K562 (cell line): ENCODE data around the gene TMEM245. TPM values are rescaled to one million over a fixed set of nuclear protein-coding genes. Genes with fewer than 3 reads are reported as not detected.

Experiments used
- CREM ChIP-seq: IDR thresholded peaks from 2 replicates; pipeline ENCODE4 v1.6.1; 2014; ENCODE audit warnings: antibody characterized with exemption, low read depth
- E2F5 ChIP-seq: sonication (generic); formaldehyde crosslinking; IDR thresholded peaks from 2 replicates; pipeline ENCODE4 v1.8.0; 2022; ENCODE audit warnings: mild to moderate bottlenecking, missing genetic modification reagents
- ELF2 ChIP-seq: fragments of 250-450 bp; sonication (Bioruptor Pico); IDR thresholded peaks from 2 replicates; pipeline ENCODE4 v1.5.0; 2021; ENCODE audit warnings: mild to moderate bottlenecking
- EP400 ChIP-seq: fragments of 450-650 bp; IDR thresholded peaks from 2 replicates; pipeline ENCODE4 v1.6.1; 2017; ENCODE audit warnings: antibody characterized with exemption, mild to moderate bottlenecking, moderate library complexity
- ESRRA ChIP-seq: fragments of 450-650 bp; IDR thresholded peaks from 2 replicates; pipeline ENCODE4 v1.6.1; 2014; ENCODE audit warnings: low read depth, mild to moderate bottlenecking, moderate library complexity, borderline replicate concordance
- FOSL1 ChIP-seq: fragments of 200-800 bp; sonication (Bioruptor generic); conservative IDR thresholded peaks from 2 replicates; pipeline ENCODE4 v1.6.1; 2016; ENCODE audit warnings: missing genetic modification characterization, missing compliant biosample characterization
- GABPA ChIP-seq: fragments of 200-800 bp; sonication (Bioruptor generic); conservative IDR thresholded peaks from 2 replicates; pipeline ENCODE4 v1.6.1; 2016; ENCODE audit warnings: low read depth, missing genetic modification characterization, missing compliant biosample characterization
- KDM4B ChIP-seq, 2 experiments: fragments of 450-650 bp in 1 of 2; sonication (generic) in 1 of 2; IDR thresholded peaks; 2 replicates each; pipeline ENCODE4 v1.6.1; 2016 to 2017; ENCODE audit warnings: borderline replicate concordance in 2 of 2, antibody characterized with exemption in 1 of 2, low read depth in 1 of 2, mild to moderate bottlenecking in 1 of 2
- MAFF ChIP-seq: IDR thresholded peaks from 2 replicates; pipeline ENCODE4 v1.6.1; 2012; ENCODE audit warnings: low read length, improper control_type of control experiment
- MCM3 ChIP-seq: fragments of 450-650 bp; IDR thresholded peaks from 2 replicates; pipeline ENCODE4 v1.6.1; 2016
- MITF ChIP-seq: IDR thresholded peaks from 2 replicates; pipeline ENCODE4 v1.6.1; 2014; ENCODE audit warnings: antibody characterized with exemption
- MXD1 ChIP-seq: fragments of 250-450 bp; sonication (Bioruptor Pico); IDR thresholded peaks from 2 replicates; pipeline ENCODE4 v1.8.0; 2021; ENCODE audit warnings: borderline replicate concordance, mild to moderate bottlenecking, moderate library complexity; ENCODE audit not compliant: poor library complexity, severe bottlenecking
- NFE2L1 ChIP-seq: fragments of 450-650 bp; IDR thresholded peaks from 2 replicates; pipeline ENCODE4 v1.6.1; 2016; ENCODE audit warnings: missing genetic modification characterization, low read depth, mild to moderate bottlenecking, missing compliant biosample characterization, moderate library complexity, borderline replicate concordance
- PATZ1 ChIP-seq: fragments of 250-450 bp; sonication (Bioruptor Pico); IDR thresholded peaks from 2 replicates; pipeline ENCODE4 v1.5.0; 2020; ENCODE audit warnings: mild to moderate bottlenecking, borderline replicate concordance
- RAD21 ChIP-seq, 2 experiments: fragments of 250-450 bp in 1 of 2; fragments of 450-650 bp in 1 of 2; sonication (Bioruptor Pico) in 1 of 2; formaldehyde crosslinking in 1 of 2; IDR thresholded peaks in 1 of 2; conservative IDR thresholded peaks in 1 of 2; 2 replicates each; pipeline versions ENCODE4 v1.4.0 to v1.8.0; 2020 to 2022; ENCODE audit warnings: mild to moderate bottlenecking in 2 of 2, moderate library complexity in 1 of 2
- TBL1XR1 ChIP-seq, 2 experiments: IDR thresholded peaks; 2 replicates each; pipeline ENCODE4 v1.6.1; 2012; ENCODE audit warnings: improper control_type of control experiment in 2 of 2, low read length in 2 of 2, mild to moderate bottlenecking in 1 of 2
- YY1 ChIP-seq, 3 experiments: IDR thresholded peaks; 2 replicates each; pipeline ENCODE4 v1.6.1; 2011; ENCODE audit warnings: low read length in 2 of 3, mild to moderate bottlenecking in 2 of 3, moderate library complexity in 2 of 3, borderline replicate concordance in 1 of 3, control low read depth in 1 of 3, low read depth in 1 of 3; ENCODE audit not compliant: insufficient read depth in 3 of 3, insufficient replicate concordance in 2 of 3, control insufficient read depth in 1 of 3, insufficient read length in 1 of 3; ENCODE audit errors: extremely low read depth in 1 of 3
- ZNF175 ChIP-seq: fragments of 200-800 bp; sonication (Bioruptor generic); IDR thresholded peaks from 2 replicates; pipeline ENCODE4 v1.6.1; 2016; ENCODE audit warnings: low read depth, mild to moderate bottlenecking, missing genetic modification characterization, missing compliant biosample characterization
- ZNF398 ChIP-seq: fragments of 250-450 bp; sonication (Bioruptor Pico); IDR thresholded peaks from 2 replicates; pipeline ENCODE4 v1.8.0; 2021; ENCODE audit warnings: moderate library complexity, mild to moderate bottlenecking, inconsistent platforms
- polyA plus RNA-seq, 8 experiments: library from polyadenylated mRNA; depleted of rRNA in 4 of 8; stranded (reverse) in 5 of 8; unstranded in 3 of 8; fragments of >200 nt; fragmentation: Nextera tagmentation in 2 of 8; fragmentation: Illumina TruSeq in 1 of 8; extraction: Ambion mirVana in 2 of 8; extraction: Trizol in 1 of 8; gene quantifications; 2 replicates each; pipeline versions ENCODE4 v1.2.1 to v1.2.3, GENCODE V29; 2011 to 2014; ENCODE audit warnings: inconsistent platforms in 1 of 8, missing spikeins in 1 of 8
- total RNA-seq, 7 experiments: library from RNA; depleted of rRNA in 6 of 7; stranded (reverse); fragments of >200 nt in 6 of 7; fragmentation: Illumina TruSeq in 2 of 7; extraction: Trizol in 2 of 7; gene quantifications; 2 replicates each; pipeline versions ENCODE4 v1.2.1 to v1.2.3, GENCODE V29; 2011 to 2021; ENCODE audit warnings: low replicate concordance in 1 of 7

TMEM245 gene
- total and polyA plus RNA-seq, 9 of the 15 experiments (the other 6 are each of a cell fraction or from before 2014, with no cell fraction given) = 8.5 to 43.2 (median 24.3) TPM

- TF ChIP-seq RAD21 (CRISPR knock-in tag; conservative IDR thresholded peaks at IDR 0.05 in 1 of 2, IDR thresholded peaks at IDR 0.05 in 1 of 2) (no peak), E2F5 (CRISPR knock-in tag) (no peak), YY1 (IDR thresholded peaks at IDR 0.05; ENCODE audit: borderline replicate concordance in 1 of 3, control insufficient read depth in 1 of 3, extremely low read depth in 1 of 3, insufficient read depth in 3 of 3, insufficient read length in 1 of 3, insufficient replicate concordance in 2 of 3, low read depth in 1 of 3, low read length in 2 of 3) (no peak), CREM (no peak), PATZ1 (no peak), EP400 (peak; percentile 32; the same call in 1 of the 2 replicates), MXD1 (no peak), ZNF175 (CRISPR knock-in tag) (no peak), MITF (no peak), ZNF398 (CRISPR knock-in tag) (no peak), FOSL1 (tag) (peak; percentile 90), MCM3 (no peak), ELF2 (CRISPR knock-in tag) (no peak), KDM4B (IDR thresholded peaks at IDR 0.05; ENCODE audit: borderline replicate concordance in 2 of 2, low read depth in 1 of 2) (no peak), GABPA (tag) (no peak), NFE2L1 (tag) (no peak), TBL1XR1 (IDR thresholded peaks at IDR 0.05; ENCODE audit: low read length in 2 of 2) (peak in 1 of 2 experiments; percentile 73; a peak in 1 of 4 replicates), ESRRA (no peak), MAFF (no peak)
Measured at GRCh38 chr9:109107402-109108240, 12.1 kb downstream of the TMEM245 start (continued).
